GM19395 (cell line): Measurements from ENCODE around the gene STOX1.
"Not testable (repeated sequence)": the region's sequence is repeated elsewhere in the genome, so short reads cannot be mapped to it uniquely, and the experiment has no call there.

Source experiments
- ATAC-seq: cut with Tn5 transposase; IDR thresholded peaks from one replicate; pipeline ENCODE4 v1.9.1; 2021; ENCODE audit warnings: mild to moderate bottlenecking, moderate library complexity; ENCODE audit not compliant: unreplicated experiment

The STOX1 gene

GRCh38 chr10:68878496-68878895, 51.2 kb downstream of the STOX1 start:
- no peak for ATAC-seq

DNA sequence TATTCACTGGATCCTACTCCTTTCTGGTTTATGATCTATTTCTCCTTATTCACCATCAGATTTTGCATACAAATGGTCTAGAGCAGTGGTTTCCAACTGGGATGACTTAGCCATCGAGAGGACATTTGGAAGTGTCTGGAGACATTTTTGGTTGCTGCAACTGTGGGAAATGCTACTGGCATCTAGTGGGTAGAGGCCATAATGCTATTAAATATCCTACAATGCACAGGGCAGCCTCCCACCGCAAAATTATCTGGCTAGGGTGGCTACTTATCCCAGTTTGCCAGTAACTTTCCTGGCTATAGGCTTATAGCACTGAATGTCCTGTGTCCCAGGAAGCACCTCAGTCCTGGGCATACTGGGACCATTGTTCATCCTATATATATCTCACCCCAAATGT, 52.3 kb downstream of the STOX1 start:
- no peak for ATAC-seq

- no peak for ATAC-seq
Measured at GRCh38 chr10:68880181-68880580, 52.9 kb downstream of the STOX1 start.

DNA sequence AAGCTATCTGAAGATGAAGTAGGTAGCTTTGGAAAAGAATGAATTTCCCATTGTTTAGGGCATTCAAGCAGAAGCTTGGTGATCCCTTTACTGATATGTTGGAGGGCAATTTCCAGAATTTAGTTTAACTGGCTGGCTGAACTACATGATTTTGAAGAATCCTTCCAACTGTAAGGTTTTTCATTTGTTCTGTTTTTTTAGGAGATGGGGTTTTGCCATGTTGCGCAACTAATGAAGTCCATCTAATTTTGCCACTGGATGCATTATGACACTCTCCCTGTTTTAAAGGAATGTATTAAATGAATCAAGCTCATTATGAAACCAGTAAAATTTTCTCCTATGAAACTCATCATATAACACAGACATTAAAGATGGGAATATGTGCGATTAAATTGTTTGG, 67.7 kb downstream of the STOX1 start:
- ATAC-seq = no peak

DNA sequence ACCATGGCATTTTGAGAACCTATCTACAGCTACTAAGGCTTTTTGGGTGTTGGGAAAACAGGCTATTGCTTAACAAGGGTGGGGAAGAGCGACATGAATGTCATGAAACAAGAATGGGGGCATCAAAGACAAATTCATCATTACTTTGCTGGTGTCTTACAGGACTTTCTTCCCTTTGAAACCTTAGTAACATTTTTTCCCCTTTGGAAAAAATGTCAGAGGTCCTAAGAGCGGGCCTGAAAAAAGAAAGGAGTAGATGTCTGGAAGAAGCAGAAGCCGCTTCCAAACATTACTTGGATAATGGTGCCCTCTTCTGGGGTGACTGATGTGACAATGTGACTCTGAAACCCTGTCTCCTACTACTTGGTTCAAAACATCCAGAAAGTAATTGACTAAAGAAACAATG, 70.0 kb downstream of the STOX1 start:
- ATAC-seq = no peak

GRCh38 chr10:68899186-68899745, 71.9 kb downstream of the STOX1 start:
- ATAC-seq = no peak

GRCh38 chr10:68900427-68901104, 73.2 kb downstream of the STOX1 start:
- peak; percentile 40 for ATAC-seq

DNA sequence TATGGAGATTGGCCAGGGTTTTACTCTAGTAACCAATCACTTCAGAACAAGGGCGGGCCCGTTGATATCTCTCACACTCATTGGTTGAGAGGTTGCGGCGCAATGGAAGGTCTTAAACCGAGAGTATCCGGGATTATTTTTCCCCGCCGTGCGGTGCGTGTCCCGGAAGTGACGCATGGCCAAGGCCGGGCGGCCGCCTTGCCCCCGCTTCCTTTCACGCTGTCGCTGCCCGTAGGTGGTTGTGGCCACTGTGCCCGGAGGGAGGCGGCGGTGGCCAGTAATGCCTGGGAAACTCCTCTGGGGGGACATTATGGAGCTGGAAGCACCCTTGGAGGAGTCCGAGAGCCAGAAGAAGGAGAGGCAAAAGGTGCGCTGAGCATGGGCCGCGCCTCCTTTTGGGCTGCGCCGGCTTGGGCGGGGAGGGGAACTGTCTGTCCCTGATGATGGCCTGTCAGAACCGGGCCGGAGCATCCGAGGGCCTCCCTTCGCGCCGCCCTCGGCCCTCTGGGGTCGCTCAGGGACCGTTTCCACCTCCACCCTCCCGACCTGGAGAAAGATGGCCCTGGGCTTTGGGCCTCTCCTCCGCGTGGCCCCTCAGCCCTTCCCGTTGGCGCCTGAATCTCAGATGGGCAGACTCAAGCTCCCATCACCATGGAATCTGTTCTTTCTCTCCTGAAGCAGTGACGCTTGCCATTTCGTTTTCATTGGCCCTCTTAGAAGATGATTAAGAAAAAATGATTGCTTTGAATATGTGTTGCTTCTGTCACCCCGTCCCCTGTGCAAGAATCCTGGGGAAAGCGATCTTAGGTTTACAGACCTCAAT, 74.0 kb downstream of the STOX1 start, which contains the start of gene DDX50:
Gene DDX50 (plus strand): TSS at position 211 of the 823 bp plus-strand sequence. CDS start 70 bp downstream, at position 281.
- ATAC-seq = peak; percentile 98

- no peak for ATAC-seq
Measured at GRCh38 chr10:68902382-68902781, 75.1 kb downstream of the STOX1 start.

GRCh38 chr10:68924593-68924992, 97.3 kb downstream of the STOX1 start:
- ATAC-seq = no peak

- no peak for ATAC-seq
Measured at GRCh38 chr10:68925489-68925888, 98.2 kb downstream of the STOX1 start.

DNA sequence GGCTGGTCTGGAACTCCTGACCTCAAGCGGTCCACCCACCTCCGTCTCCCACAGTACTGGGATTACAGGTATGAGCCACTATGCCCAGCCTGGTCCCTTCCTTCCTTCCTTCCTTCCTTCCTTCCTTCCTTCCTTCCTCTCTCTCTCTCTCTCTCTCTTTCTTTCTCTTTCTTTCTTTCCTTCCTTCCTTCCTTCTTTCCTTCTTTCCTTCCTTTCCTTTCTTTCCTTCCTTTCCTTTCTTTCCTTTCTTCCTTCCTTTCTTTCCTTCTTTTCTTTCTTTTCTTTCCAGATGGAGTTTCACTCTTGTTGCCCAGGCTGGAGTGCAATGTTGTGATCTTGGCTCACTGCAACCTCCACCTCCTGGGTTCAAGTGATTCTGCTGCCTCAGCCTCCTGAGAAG, 101.8 kb downstream of the STOX1 start:
- not testable (repeated sequence) for ATAC-seq

- ATAC-seq = not testable (repeated sequence)
Measured at GRCh38 chr10:68929888-68930287, 102.6 kb downstream of the STOX1 start.

- not testable (repeated sequence) for ATAC-seq
Measured at GRCh38 chr10:68932860-68933259, 105.5 kb downstream of the STOX1 start.

DNA sequence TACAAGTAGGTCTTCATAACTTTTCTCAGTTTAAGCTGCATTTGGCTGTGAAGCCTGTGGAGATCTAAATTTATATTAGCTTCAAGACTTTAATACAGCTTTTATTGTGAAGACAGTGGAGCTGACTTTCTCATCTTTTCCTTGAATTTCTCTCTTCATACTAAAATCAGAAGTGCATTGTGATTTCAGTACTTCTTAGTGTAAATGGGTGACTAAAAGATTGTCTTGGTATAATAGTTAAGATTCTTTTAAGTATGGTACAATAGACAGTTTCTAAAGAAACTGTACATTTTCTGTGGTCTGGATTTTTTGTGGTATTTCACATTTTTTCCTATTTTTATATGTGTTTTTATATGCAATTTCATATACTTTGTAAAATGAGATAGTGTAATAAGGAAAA, 107.7 kb downstream of the STOX1 start:
- ATAC-seq = no peak

DNA sequence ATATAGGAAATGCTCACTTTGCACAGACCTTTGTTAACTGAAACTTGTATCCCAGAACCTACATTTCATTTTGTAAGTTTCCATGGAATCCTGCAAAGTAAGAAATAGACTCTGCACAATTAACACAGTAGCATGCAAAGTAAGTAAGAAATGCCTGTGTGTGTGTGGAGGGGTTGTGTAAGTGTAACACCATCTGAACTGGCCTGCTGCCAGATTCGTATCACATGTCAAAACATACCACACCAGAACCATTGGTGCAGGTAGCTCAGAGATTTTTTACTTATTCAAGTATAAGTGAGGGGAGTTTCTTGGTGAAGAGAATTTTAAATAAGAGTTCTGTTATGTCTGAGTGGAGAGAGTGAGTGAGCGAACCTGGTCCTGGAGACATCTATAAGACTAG, 110.8 kb downstream of the STOX1 start:
- ATAC-seq = no peak

- ATAC-seq = no peak
Measured at GRCh38 chr10:68938884-68939283, 111.6 kb downstream of the STOX1 start.

DNA sequence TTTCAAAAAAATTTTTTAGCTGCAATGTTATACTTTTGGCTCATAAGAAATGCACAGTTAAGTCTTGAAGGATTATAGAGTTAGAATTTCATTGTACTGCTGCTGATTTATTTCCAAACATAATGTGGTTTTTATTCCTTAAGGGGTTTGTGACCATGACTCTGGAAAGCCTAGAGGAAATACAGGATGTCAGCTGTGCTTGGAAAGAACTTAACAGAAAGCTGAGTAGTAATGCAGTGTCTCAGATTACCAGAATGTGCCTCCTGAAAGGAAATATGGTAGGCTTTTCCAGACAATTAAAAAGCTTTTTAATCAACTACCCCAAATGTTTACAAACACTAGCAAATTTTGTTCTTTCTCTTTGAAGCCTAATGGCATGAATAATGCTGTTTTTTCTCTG, 113.6 kb downstream of the STOX1 start:
- ATAC-seq = not testable (repeated sequence)
